GM12891 (cell line): Measurements from ENCODE around the gene YBX2.

Source experiments
- POLR2A ChIP-seq: IDR thresholded peaks from 2 replicates; pipeline ENCODE4 v1.6.1; 2011; ENCODE audit warnings: low read depth, low read length, control low read depth
- POLR2AphosphoS5 ChIP-seq: IDR thresholded peaks from 2 replicates; pipeline ENCODE4 v1.6.1; 2011; ENCODE audit warnings: low read depth, low read length, control low read depth
- TAF1 ChIP-seq: IDR thresholded peaks from 2 replicates; pipeline ENCODE4 v1.6.1; 2011; ENCODE audit warnings: low read depth, low read length, control low read depth

DNA sequence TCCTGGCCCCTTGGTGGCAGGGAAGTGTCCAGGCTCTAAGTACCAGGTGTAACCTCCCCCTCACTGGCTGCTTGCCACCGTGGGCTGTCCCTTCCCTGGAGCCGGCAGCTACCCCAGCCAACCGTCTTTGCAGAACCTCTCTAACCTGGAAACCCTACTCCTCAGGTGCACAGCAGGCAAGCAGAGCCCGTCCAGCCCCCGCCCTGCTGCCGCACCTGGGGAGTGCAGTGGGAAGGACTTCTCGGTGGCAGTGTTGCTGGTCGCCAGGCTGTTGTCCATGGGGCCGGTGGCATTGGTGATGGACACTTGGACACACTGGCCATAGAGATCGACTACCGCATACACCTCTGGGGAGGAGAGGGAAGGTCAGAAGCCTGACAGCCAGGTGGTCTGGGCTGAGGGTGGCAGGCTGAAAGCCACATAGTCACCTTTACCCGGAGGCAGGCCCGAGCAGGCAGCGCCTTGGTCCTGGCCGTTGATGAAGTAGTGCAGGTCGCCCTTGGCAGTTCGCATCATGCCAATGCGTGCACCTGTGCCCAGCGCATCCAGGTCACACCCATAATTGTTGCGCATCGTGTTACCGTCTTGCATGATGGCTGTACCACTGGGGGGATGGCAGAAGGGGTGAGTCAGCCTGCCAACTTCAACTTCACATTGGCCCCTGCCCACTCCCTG is 28.2 kb upstream of the YBX2 start:
- TF ChIP-seq POLR2AphosphoS5, result no peak
- TF ChIP-seq POLR2A, result no peak
- no peak for TF ChIP-seq TAF1
